HG02840 (cell line): ENCODE data around the gene NTN3.

Experiments used
- ATAC-seq: cut with Tn5 transposase; IDR thresholded peaks from one replicate; pipeline ENCODE4 v1.9.1; 2021; ENCODE audit warnings: mild to moderate bottlenecking, moderate library complexity, moderate number of reproducible peaks; ENCODE audit not compliant: unreplicated experiment, low FRiP score

Gene NTN3

DNA sequence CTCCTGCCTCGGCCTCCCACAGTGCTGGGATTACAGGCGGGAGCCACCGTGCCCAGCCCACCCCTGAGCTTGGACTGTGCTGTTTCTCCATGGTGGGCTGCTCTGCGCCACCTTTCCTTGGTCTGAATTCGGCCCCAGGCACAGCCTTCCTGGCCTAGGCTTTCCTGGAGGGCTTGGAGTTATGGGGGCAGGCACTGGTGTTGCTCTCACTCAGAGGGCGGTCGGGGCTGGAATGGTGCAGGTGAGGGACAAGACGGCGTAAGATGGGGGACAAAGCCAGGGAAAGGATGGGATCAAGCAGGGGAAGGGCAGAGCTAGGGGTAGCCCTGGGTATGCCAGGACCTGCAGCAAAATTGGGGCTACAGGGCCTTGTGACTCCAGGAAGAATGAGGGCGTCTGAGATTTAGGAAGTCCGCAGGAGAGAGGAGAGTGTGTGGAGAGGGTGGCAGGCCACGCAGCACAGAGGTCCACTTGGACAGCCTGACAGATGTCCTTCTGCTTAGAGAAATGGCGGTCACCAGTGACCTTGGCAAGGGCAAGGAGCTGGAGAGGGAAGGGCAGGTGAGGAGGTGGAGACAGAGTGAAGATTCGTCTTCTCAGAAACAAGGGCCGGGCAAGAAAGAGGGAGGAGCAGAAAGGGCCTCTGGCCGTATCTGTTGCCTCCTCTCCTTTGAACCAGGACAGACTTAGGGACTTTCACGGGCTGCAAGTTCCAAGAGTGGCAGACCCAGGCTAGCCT is 41.1 kb downstream of the NTN3 start:
- ATAC-seq: no peak

DNA sequence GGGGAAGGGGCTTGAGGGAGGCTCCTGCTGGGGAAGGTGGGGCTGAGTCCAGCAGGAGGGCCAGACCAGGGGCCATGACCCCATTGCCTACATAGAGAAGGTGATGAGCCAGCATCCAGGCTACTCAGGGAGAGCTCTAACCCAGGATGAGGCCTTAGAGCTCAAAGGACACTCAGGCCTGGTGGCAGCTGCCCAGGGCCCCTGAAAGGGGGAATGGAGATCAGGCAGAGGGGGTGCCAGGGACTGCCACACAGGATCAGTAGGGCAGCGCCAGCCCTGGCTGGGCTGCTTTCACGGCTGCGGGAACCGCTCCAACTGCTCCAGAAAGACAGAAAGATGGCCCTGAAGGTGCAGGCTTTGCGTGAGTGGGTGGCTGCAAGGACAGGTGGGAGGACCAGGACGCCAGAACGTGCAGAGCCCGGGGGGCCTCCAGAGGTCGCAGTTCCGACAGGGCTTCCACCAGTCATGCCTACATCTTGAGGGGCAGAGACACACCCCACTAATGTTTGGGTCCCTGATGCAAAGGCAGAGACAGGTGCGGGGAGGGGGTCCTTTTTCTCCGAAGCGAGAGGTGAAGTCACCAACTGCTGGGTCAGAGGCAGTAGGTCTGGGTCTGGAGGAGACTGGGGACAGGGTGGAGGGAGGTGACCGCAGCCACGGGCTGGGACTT is 41.8 kb downstream of the NTN3 start:
- no peak for ATAC-seq

DNA sequence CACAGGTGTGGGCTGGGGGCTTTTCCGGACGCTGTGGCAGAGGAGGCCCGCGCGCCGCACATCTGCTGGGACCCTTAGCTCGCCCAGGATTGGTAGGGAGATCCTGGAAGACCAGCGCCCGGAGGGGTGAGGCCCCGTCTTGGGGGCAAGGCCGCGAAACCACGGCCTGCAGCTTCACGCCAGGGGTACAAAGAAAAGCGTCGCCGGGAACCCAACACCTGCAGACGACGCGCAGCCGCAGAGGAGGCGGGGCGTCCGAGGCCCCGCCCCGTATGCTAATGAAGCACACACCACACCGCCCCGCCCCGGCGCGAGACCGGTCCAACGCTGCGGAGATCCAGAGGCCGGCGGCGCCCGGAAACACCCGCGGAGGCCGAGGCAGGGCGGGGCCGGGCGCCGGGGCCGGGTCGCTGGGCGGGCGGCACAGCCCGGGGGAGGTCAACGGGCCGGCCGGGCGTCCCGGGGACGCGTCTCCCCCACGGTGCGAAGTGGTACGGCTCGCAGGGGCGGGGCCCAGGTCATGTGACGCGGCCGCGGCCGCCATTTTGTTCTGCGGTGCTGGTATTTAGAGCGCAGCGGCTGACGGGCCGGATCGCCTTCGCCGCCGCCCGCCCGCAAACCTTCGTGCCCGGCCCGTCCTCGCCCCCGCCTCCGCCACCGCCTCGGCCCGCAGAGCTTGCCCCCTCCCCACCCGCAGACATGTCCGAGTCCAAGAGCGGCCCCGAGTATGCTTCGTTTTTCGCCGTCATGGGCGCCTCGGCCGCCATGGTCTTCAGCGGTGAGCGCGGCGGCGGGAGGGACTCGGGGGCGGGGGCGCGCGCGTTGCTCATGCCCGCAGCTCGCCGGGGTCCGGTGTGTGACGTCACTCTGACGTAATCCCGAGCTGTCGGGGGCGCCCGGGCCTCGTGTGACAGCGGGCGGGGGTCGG is 42.6 kb downstream of the NTN3 start, which contains the start of gene ATP6V0C:
Gene ATP6V0C (plus strand): TSS at position 548 of the 928 bp plus-strand sequence. CDS start 152 bp downstream, at position 700.
- ATAC-seq: peak; percentile 66

DNA sequence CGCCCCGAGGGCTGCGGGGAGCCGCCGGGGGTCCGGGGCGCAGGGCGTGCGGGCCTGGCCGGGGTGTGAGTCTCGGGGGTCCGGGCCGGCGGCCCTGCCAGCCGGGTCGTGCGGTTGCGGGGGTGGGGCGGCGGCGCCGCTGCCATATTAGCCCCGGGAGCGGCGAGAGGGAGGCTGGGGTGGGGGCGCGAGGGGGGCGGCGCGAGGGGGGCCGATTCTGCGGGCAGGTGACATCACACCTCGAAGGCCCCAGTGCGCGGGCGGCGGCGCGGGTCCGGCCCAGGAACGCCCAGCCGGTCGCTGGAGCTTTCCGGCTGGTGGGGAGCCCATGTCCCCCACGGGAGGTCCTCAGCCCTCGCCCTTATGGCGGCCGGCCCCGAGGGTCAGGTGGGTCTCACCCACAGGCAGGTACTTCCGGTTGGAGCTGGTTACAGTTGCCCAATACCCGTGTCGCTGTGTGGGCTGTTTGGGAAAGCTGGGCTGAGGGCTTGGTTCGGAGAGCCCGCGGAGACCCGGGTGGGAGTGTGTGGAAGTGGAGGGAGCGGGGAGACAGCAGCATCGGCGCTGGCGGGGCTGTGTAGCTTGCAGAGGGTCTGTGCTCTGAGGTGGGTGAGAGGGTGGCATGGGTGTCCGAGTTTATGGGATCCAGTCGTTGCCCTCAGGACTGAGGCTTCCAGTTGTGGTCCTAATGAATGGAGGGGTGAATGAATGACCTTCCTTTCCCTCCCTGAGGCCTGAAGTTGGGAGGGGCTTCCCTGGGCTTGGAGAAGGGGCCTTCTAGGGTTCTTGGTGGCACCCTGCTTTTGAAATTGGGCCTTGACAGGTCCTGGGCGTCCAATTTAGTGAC is 43.5 kb downstream of the NTN3 start:
- ATAC-seq: no peak

DNA sequence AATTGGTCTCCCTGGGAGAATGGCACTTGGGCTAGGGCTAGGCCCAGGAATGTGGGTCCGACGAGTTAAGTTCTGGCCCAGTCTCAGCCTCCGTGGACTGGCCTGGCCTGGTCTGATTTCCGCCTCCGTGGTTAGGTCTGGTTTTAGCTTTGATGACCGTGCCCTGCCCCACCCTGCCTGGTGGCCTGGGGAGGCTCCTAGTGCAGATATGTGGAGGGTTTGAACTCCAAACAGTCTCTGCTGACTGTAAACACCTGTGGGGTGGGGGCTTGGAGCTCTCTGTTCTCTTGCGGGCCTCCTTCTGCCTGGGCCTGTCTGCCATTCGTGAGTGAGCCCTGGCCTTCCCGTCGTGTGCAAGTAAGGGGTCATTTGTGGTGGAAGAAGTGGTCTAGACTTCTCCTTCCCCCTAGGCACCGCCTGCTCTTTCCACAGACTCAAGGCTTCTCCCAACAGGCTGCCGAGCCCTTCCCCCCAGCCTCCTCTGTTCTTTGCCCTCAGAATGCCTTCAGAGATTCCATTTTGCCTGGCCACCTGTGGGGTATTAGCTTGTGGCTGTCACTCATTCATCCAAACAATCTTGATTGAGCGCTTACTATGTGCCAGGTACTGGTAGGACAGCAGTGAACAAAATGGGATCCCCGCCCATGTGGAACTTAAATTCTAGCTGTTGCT is 44.2 kb downstream of the NTN3 start:
- ATAC-seq: no peak

DNA sequence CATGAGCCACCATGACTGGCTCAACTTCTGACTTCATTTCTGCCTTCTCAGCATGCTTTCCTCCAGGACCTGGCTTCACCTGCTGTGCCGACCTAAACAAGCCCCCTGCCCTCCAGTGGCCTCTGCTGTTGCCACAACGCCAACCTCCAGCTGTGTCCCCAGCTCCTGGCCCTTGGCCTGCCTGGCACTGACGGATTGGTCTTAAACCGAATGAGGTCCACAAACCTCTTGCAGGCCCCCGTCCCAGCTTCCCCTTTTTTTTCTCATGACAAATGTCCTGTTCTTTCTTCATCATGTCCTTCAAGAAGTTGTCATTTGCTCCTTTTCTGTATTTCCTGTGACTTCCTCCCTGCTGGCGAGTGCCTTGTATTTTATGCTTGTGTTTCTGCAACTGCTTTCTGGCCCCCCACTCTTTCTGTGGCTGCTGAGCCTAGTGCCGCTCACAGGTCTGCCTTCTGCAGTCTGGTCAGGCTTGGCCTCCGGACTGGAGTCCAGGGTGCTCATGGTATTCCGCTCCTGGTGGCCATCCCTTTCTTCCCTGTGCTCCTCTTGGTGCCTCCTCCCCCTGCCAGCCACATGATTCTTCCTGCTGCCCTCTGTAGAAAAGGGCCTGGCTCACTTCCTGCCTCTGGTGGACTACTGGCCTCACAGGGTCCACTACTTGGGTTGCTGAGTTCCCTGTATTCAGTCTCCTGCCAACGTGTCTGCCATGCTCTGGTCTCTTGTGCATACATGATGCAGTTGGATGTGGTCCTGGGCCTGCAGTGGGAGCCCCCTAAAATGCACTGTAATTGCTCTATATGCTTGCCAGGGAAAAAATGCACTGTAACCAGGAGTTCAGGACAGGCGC is 45.5 kb downstream of the NTN3 start:
- no peak for ATAC-seq

DNA sequence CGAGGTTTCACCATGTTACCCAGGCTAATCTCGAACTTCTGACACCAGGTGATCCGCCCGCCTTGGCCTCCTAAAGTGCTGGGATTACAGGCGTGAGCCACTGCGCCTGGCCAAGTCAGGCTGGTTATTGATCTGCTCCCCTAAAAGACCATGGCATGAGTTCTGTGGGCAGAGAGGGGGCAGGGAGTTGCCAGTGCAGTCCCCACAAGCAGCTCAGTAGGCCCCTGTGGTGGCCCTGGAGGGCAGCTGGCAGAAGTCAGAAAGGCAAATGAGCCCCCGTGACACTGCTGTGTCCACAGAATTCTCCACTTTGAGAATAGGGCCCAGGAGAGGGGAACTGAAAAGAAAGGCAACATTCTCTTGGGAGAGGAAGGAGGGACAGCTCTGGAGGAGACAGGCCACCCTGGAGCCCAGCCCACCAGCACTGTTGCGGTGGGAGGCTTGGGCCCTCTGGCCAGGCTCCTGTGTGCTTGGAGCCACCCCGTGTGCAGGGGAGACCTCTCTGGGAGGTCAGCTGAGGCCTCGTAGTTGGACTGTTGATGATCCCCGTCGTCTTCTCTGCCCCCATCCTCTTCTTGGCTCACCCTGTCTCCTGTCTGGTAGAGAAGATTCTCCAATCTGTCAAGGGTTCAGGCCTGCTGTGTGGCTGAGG is 47.0 kb downstream of the NTN3 start:
- no peak for ATAC-seq

DNA sequence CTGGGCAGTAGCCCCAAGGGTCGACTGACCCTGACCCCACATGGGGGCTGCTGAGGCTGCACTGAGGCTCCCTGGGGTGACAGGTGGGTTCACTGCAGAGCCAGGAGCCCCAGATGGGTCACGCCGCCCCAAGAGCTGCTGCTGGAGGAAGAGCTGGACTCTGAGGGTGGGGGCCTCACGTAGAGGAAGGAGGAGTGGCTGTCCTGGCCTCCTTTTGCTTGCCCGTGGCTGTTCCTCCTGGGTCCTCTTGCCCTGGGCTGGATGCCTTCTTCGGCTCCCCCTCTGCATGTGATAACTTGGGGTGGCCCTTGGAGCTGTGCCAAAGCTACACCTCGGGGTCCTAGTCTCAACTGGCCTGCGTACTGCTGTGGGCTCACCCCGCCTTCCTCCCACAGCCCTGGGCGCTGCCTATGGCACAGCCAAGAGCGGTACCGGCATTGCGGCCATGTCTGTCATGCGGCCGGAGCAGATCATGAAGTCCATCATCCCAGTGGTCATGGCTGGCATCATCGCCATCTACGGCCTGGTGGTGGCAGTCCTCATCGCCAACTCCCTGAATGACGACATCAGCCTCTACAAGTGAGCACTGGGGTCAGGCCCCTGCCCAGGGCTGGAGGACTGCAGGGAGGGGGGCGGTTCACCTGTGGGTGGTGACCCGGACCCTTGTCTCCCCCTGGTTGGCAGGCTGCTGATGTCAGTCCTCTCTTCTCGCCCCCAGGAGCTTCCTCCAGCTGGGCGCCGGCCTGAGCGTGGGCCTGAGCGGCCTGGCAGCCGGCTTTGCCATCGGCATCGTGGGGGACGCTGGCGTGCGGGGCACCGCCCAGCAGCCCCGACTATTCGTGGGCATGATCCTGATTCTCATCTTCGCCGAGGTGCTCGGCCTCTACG is 48.0 kb downstream of the NTN3 start:
- no peak for ATAC-seq

DNA sequence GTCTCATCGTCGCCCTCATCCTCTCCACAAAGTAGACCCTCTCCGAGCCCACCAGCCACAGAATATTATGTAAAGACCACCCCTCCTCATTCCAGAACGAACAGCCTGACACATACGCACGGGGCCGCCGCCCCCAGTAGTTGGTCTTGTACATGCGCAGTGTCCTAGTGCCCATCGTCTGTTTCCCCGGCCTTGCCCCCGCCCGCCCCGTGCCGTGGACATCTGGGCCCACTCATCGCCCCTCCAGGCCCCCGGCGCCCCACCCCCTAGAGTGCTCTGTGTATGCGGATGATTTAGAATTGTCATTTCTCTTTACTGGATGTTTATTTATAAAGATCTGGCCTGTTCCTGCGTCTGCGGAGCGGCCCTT is 48.6 kb downstream of the NTN3 start:
- ATAC-seq: no peak

DNA sequence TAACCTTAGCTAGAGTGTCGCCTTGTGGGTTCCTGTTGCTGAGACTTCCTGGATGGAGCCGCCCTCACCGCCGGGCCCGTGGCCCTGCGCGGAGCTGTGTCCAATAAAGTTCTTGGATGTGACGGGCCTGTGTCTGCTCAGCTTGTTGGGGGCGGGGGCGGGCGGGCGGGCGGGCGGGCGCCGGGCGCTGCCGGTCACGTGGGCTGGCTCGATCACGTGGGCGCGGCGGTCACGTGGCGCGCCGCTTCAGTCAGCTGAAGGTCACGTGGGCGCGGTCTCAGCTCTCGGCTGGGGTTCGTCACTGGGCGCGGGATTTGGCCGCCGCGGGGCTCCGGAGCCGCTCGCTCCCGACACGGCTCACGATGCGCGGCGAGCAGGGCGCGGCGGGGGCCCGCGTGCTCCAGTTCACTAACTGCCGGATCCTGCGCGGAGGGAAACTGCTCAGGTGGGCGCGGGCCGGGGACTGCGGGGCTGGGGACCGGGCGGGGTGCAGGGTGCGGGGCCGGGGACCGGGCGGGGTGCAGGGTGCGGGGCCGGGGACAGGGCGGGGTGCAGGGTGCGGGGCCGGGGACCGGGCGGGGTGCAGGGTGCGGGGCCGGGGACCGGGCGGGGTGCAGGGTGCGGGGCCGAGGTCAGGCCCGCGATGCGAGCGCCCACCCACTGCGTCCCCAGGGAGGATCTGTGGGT is 49.1 kb downstream of the NTN3 start, which contains the start of gene AMDHD2:
Gene AMDHD2 (plus strand): TSS at position 275 of the 687 bp plus-strand sequence. CDS start 88 bp downstream, at position 363.
- ATAC-seq: peak; percentile 52

DNA sequence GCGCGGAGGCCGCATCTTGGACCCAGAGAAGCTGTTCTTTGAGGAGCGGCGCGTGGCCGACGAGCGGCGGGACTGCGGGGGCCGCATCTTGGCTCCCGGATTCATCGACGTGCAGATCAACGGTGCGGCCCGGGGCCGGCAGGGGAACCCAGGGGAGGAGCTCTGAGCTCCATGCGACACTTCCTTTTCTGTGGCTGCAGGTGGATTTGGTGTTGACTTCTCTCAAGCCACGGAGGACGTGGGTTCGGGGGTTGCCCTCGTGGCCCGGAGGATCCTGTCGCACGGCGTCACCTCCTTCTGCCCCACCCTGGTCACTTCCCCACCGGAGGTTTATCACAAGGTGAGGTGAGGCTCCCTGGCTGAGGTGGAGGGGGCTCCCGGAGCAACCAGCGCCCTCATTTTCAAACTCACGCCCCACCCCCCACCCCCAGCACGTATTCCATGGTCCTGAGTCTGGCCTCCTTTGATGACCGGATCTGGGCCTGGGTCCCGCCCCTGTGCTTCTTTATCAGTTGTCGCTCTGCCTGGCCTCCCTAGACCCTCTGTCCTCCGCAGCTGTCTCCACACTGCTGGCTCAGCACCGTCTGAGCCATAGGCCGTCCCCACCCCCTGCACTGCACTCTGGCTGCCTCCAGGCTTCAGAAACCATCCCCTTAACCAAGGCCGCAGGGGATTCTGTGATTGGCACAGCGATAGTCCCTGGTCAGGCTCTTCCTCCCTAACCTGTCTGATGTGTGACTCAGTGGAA is 49.9 kb downstream of the NTN3 start:
- peak; percentile 18 for ATAC-seq
